Testis (tissue), 2 donors: ENCODE results near the gene HEXD.

Experiments used
- CTCF ChIP-seq, 3 experiments: fragments of 450-650 bp in 2 of 3; fragments of 200-600 bp in 1 of 3; sonication (generic) in 1 of 3; IDR thresholded peaks; one replicate each; pipeline ENCODE4 v1.5.1; 2016 to 2019; ENCODE audit warnings: antibody characterized with exemption in 3 of 3, mild to moderate bottlenecking in 2 of 3, moderate library complexity in 1 of 3
- POLR2A ChIP-seq: fragments of 450-650 bp; IDR thresholded peaks from one replicate; pipeline ENCODE4 v1.6.1; 2017; ENCODE audit warnings: antibody characterized with exemption, mild to moderate bottlenecking, moderate library complexity

- TF ChIP-seq CTCF (IDR thresholded peaks at IDR 0.05) (no peak), POLR2A (no peak)
Observed at GRCh38 chr17:82419540-82419939, 1.4 kb downstream of the HEXD start.
